OCI-LY3 (cell line): ENCODE measurements around the gene NCLN.

ENCODE experiments used
- CTCF ChIP-seq: fragments of 200-600, 300-600 bp; sonication (generic); IDR thresholded peaks from 2 replicates; pipeline ENCODE4 v1.5.1; 2014; ENCODE audit warnings: antibody characterized with exemption, low read length, low read depth
- EZH2phosphoT487 ChIP-seq: fragments of 200-600 bp; shearing (Covaris generic); IDR thresholded peaks from 2 replicates; pipeline ENCODE4 v1.6.1; 2018; ENCODE audit warnings: antibody characterized with exemption, mixed run types, low read depth

GRCh38 chr19:3233831-3234230, 48.1 kb downstream of the NCLN start:
- no peak for TF ChIP-seq CTCF
- TF ChIP-seq EZH2phosphoT487 = no peak
